ENCODE data around the gene ALX1. TPM values are rescaled to one million over a fixed set of nuclear protein-coding genes. Genes with fewer than 3 reads are reported as not detected.
"Not testable (repeated sequence)": the region's sequence is repeated elsewhere in the genome, so short reads cannot be mapped to it uniquely, and the experiment has no call there.

Gene ALX1
- total RNA-seq, 4 donors from 2014 or later: not detected

GRCh38 chr12:85301051-85301450 is 21.0 kb downstream of the ALX1 start:
- H3K36me3 ChIP-seq: no peaks in the 10 kb centered on the region
- no peaks in the 10 kb centered on the region for H3K4me1 ChIP-seq
- no peak overlapping the region for H3K27ac ChIP-seq
- TF ChIP-seq POLR2A (IDR thresholded peaks at IDR 0.05) (no peak), CTCF (IDR thresholded peaks at IDR 0.05) (no peak)
- H3K4me3 ChIP-seq: no peak overlapping the region
- H3K9me3 ChIP-seq: no peaks in the 10 kb centered on the region
- H3K27me3 ChIP-seq: no peaks in the 10 kb centered on the region
- DNase-seq: peak in 1 of 3 donors; percentile 45

- Histone ChIP-seq H3K4me3 (no peak overlapping the region), H3K27ac (no peak overlapping the region), H3K36me3 (no peaks in the 10 kb centered on the region), H3K27me3 (no peaks in the 10 kb centered on the region), H3K9me3 (no peaks in the 10 kb centered on the region), H3K4me1 (no peaks in the 10 kb centered on the region)
- DNase-seq: no peak
- no peak for TF ChIP-seq CTCF (IDR thresholded peaks at IDR 0.05)
- no peak for TF ChIP-seq POLR2A (IDR thresholded peaks at IDR 0.05)
These were observed 28.4 kb downstream of the ALX1 start for GRCh38 chr12:85308374-85308773.

- no peaks in the 10 kb centered on the region for H3K36me3 ChIP-seq
- no peak overlapping the region for H3K27ac ChIP-seq
- H3K4me3 ChIP-seq: no peak overlapping the region
- no peaks in the 10 kb centered on the region for H3K27me3 ChIP-seq
- H3K4me1 ChIP-seq: no peaks in the 10 kb centered on the region
- no peak for TF ChIP-seq POLR2A (IDR thresholded peaks at IDR 0.05)
- TF ChIP-seq CTCF (IDR thresholded peaks at IDR 0.05): no peak
- H3K9me3 ChIP-seq: no peaks in the 10 kb centered on the region
- no peak for DNase-seq
These were observed 29.1 kb downstream of the ALX1 start for GRCh38 chr12:85309125-85309566.

- Histone ChIP-seq H3K4me1 (no peaks in the 10 kb centered on the region), H3K4me3 (no peak overlapping the region), H3K27ac (no peak overlapping the region), H3K36me3 (no peaks in the 10 kb centered on the region), H3K27me3 (no peaks in the 10 kb centered on the region), H3K9me3 (no peaks in the 10 kb centered on the region)
- TF ChIP-seq POLR2A (IDR thresholded peaks at IDR 0.05) (no peak), CTCF (IDR thresholded peaks at IDR 0.05) (no peak)
- DNase-seq: no peak
These were observed 30.0 kb downstream of the ALX1 start for GRCh38 chr12:85310025-85310424.

- Histone ChIP-seq H3K27ac (no peak overlapping the region), H3K27me3 (no peaks in the 10 kb centered on the region), H3K36me3 (no peaks in the 10 kb centered on the region), H3K4me1 (no peaks in the 10 kb centered on the region), H3K9me3 (no peaks in the 10 kb centered on the region), H3K4me3 (no peak overlapping the region)
- TF ChIP-seq CTCF (IDR thresholded peaks at IDR 0.05): peak in 1 of 6 experiments; percentile 20
- no peak for TF ChIP-seq POLR2A (IDR thresholded peaks at IDR 0.05)
- no peak for DNase-seq
These were observed 30.5 kb downstream of the ALX1 start for GRCh38 chr12:85310456-85311076.

GRCh38 chr12:85317866-85318636 is 38.0 kb downstream of the ALX1 start:
- not testable (repeated sequence) for DNase-seq, H3K4me1 ChIP-seq, H3K9me3 ChIP-seq, H3K36me3 ChIP-seq, H3K27ac ChIP-seq, H3K4me3 ChIP-seq, H3K27me3 ChIP-seq
